HepG2 (cell line): ENCODE results near the gene ADAM22. TPM values are rescaled to one million over a fixed set of nuclear protein-coding genes. Genes with fewer than 3 reads are reported as not detected.

Experiments used
- ATAC-seq: fragments of 200-7000 bp; cut with Tn5 transposase; 3 replicates; pipeline ENCODE4 v1.9.1; 2020; ENCODE audit warnings: mild to moderate bottlenecking, moderate library complexity
- BruUV-seq: library from RNA; stranded (reverse); fragments of 400-500 nt; replicated peaks from 2 replicates; lab custom pipeline; 2021; lab: Mats Ljungman, UMichigan
- CTCF ChIA-PET: fragments of 300-600 bp; formaldehyde crosslinking; extraction: SDS; loops from one replicate; lab custom pipeline; 2021; ENCODE audit warnings: low total read pairs, inconsistent platforms, low intra/inter-chr PET ratio; lab: Yijun Ruan, JAX
- POLR2A ChIA-PET: fragments of 350-600 bp; sonication (Branson Sonifier 250); formaldehyde crosslinking; loops from one replicate; lab custom pipeline; 2020; ENCODE audit warnings: antibody characterized with exemption, inconsistent platforms; lab: Yijun Ruan, JAX
- DNase-seq: peaks from one replicate; pipeline ENCODE4 v3.0.0-alpha.2; 2015; ENCODE audit warnings: low spot score
- FAIRE-seq: peaks from 3 replicates; lab custom pipeline; 2011; peaks lifted over from hg19 to GRCh38; lab: Jason Lieb, UNC
- H2AFZ ChIP-seq: one replicate; pipeline ENCODE4 v1.6.1; 2011; ENCODE audit warnings: low read length, inconsistent platforms
- H3K27ac ChIP-seq: fragments of 300-600 bp; 3 replicates; pipeline ENCODE4 v1.8.0; 2011; ENCODE audit warnings: mixed run types, mild to moderate bottlenecking, mixed read lengths, low read length, inconsistent platforms; ENCODE audit not compliant: insufficient read depth; ENCODE audit errors: extremely low read length
- H3K27me3 ChIP-seq, 2 experiments: fragments of 200-600 bp in 1 of 2; 2 replicates in 1 of 2; 3 replicates in 1 of 2; pipeline versions ENCODE4 v1.6.0 to v1.8.0; 2011; ENCODE audit warnings: low read length in 2 of 2, mild to moderate bottlenecking in 2 of 2, moderate library complexity in 2 of 2, inconsistent platforms in 1 of 2; ENCODE audit not compliant: insufficient read depth in 2 of 2, control insufficient read depth in 1 of 2
- H3K36me3 ChIP-seq, 2 experiments: fragments of 200-600 bp in 1 of 2; replicated peaks in 1 of 2; 2 replicates in 1 of 2; 3 replicates in 1 of 2; pipeline versions ENCODE4 v1.5.1 to v1.8.0; 2011; ENCODE audit warnings: low read length in 2 of 2, inconsistent platforms in 1 of 2; ENCODE audit not compliant: insufficient read depth in 2 of 2, control insufficient read depth in 1 of 2
- H3K4me1 ChIP-seq: 2 replicates; pipeline ENCODE4 v1.5.1; 2012; ENCODE audit warnings: low read length, inconsistent platforms; ENCODE audit not compliant: insufficient read depth
- H3K4me2 ChIP-seq: 2 replicates; pipeline ENCODE4 v1.6.0; 2011; ENCODE audit warnings: low read depth, low read length, inconsistent platforms
- H3K4me3 ChIP-seq, 3 experiments: fragments of 200-600 bp in 1 of 3; sonication (generic), shearing (Covaris generic) in 1 of 3; replicated peaks in 1 of 3; 2 replicates each; pipeline ENCODE4 v1.5.1; 2011 to 2016; ENCODE audit warnings: low read length in 3 of 3, inconsistent platforms in 2 of 3, low read depth in 2 of 3, mild to moderate bottlenecking in 2 of 3, control low read depth in 1 of 3, mixed read lengths in 1 of 3; ENCODE audit not compliant: insufficient read depth in 1 of 3
- H3K79me2 ChIP-seq: one replicate; pipeline ENCODE4 v1.6.1; 2011; ENCODE audit warnings: low read length, inconsistent platforms; ENCODE audit not compliant: insufficient read depth
- H3K9ac ChIP-seq: 2 replicates; pipeline ENCODE4 v1.6.0; 2011; ENCODE audit warnings: mild to moderate bottlenecking, low read depth, low read length, inconsistent platforms; ENCODE audit not compliant: insufficient read depth
- H3K9me3 ChIP-seq: 2 replicates; pipeline ENCODE4 v1.5.1; 2012; ENCODE audit warnings: mild to moderate bottlenecking, low read length
- H4K20me1 ChIP-seq: 2 replicates; pipeline ENCODE4 v1.6.0; 2011; ENCODE audit warnings: inconsistent platforms, mild to moderate bottlenecking, low read length, moderate library complexity; ENCODE audit not compliant: insufficient read depth
- ARID2 ChIP-seq: sonication (generic); formaldehyde crosslinking; IDR thresholded peaks from 2 replicates; pipeline ENCODE4 v1.8.1; 2022; ENCODE audit warnings: mild to moderate bottlenecking, missing genetic modification reagents, borderline replicate concordance
- ARNTL ChIP-seq: sonication (generic); formaldehyde crosslinking; IDR thresholded peaks from 2 replicates; pipeline ENCODE4 v1.4.0; 2020; ENCODE audit warnings: mild to moderate bottlenecking, missing genetic modification reagents
- CTCF ChIP-seq: sonication (generic); formaldehyde crosslinking; IDR thresholded peaks from 2 replicates; pipeline ENCODE4 v1.5.0; 2020; ENCODE audit warnings: mild to moderate bottlenecking, missing genetic modification reagents, moderate library complexity
- DPF2 ChIP-seq: sonication (generic); formaldehyde crosslinking; IDR thresholded peaks from 2 replicates; pipeline ENCODE4 v1.4.0; 2020; ENCODE audit warnings: mild to moderate bottlenecking, low read depth, missing genetic modification reagents, borderline replicate concordance
- EEA1 ChIP-seq: sonication (generic); formaldehyde crosslinking; IDR thresholded peaks from 2 replicates; pipeline ENCODE4 v1.5.1; 2020; ENCODE audit warnings: mild to moderate bottlenecking, missing genetic modification reagents, borderline replicate concordance
- HMGA1 ChIP-seq: sonication (generic); formaldehyde crosslinking; conservative IDR thresholded peaks from 2 replicates; pipeline ENCODE4 v1.4.0; 2020; ENCODE audit warnings: missing genetic modification reagents
- HNRNPUL1 ChIP-seq: fragments of 200-400 bp; formaldehyde crosslinking; IDR thresholded peaks from 2 replicates; pipeline ENCODE4 v1.6.1; 2017; ENCODE audit warnings: low read depth, mild to moderate bottlenecking, low read length, moderate library complexity
- IRF2 ChIP-seq: IDR thresholded peaks from 2 replicates; pipeline ENCODE4 v1.6.1; 2018; ENCODE audit warnings: missing genetic modification reagents, missing compliant biosample characterization
- MAF1 ChIP-seq: sonication (generic); formaldehyde crosslinking; IDR thresholded peaks from 2 replicates; pipeline ENCODE4 v1.5.0; 2020; ENCODE audit warnings: missing genetic modification reagents, borderline replicate concordance
- MED8 ChIP-seq: sonication (generic); formaldehyde crosslinking; IDR thresholded peaks from 2 replicates; pipeline ENCODE4 v1.8.1; 2023; ENCODE audit warnings: mild to moderate bottlenecking, missing genetic modification reagents; ENCODE audit not compliant: insufficient replicate concordance
- RBM22 ChIP-seq: fragments of 200-400 bp; formaldehyde crosslinking; optimal IDR thresholded peaks from 2 replicates; pipeline ENCODE3; 2017; ENCODE audit warnings: mild to moderate bottlenecking, low read length, moderate library complexity
- RFX3 ChIP-seq: IDR thresholded peaks from 2 replicates; pipeline ENCODE4 v1.6.1; 2016; ENCODE audit warnings: missing biosample characterization, missing genetic modification reagents
- RFXAP ChIP-seq: sonication (generic); formaldehyde crosslinking; IDR thresholded peaks from 2 replicates; pipeline ENCODE4 v1.4.0; 2020; ENCODE audit warnings: missing genetic modification reagents, borderline replicate concordance
- SMC3 ChIP-seq: IDR thresholded peaks from 2 replicates; pipeline ENCODE4 v1.6.1; 2011; ENCODE audit warnings: low read length, improper control_type of control experiment
- SSRP1 ChIP-seq: IDR thresholded peaks from 2 replicates; pipeline ENCODE4 v1.6.1; 2016; ENCODE audit warnings: control low read depth
- STAG1 ChIP-seq: sonication (generic); formaldehyde crosslinking; IDR thresholded peaks from 2 replicates; pipeline ENCODE4 v1.4.0; 2020; ENCODE audit warnings: missing genetic modification reagents
- TARDBP ChIP-seq: sonication (generic); formaldehyde crosslinking; IDR thresholded peaks from 2 replicates; pipeline ENCODE4 v1.8.0; 2022; ENCODE audit warnings: mild to moderate bottlenecking, missing genetic modification reagents
- ZNF12 ChIP-seq: sonication (generic); formaldehyde crosslinking; IDR thresholded peaks from 2 replicates; pipeline ENCODE4 v1.5.0; 2020; ENCODE audit warnings: missing genetic modification reagents
- ZNF280D ChIP-seq: sonication (generic); formaldehyde crosslinking; IDR thresholded peaks from 2 replicates; pipeline ENCODE4 v1.5.1; 2020; ENCODE audit warnings: mild to moderate bottlenecking, missing genetic modification reagents
- ZNF350 ChIP-seq: sonication (generic); formaldehyde crosslinking; IDR thresholded peaks from 2 replicates; pipeline ENCODE4 v1.4.0; 2020; ENCODE audit warnings: mild to moderate bottlenecking, low read depth, missing genetic modification reagents, borderline replicate concordance
- ZNF460 ChIP-seq: sonication (generic); formaldehyde crosslinking; IDR thresholded peaks from 2 replicates; pipeline ENCODE4 v1.5.1; 2020; ENCODE audit warnings: missing genetic modification reagents, mild to moderate bottlenecking, borderline replicate concordance
- ZNF615 ChIP-seq: sonication (generic); formaldehyde crosslinking; IDR thresholded peaks from 2 replicates; pipeline ENCODE4 v1.5.0; 2020; ENCODE audit warnings: mild to moderate bottlenecking, missing genetic modification reagents, borderline replicate concordance
- ZNF616 ChIP-seq: sonication (generic); formaldehyde crosslinking; IDR thresholded peaks from 2 replicates; pipeline ENCODE4 v1.5.0; 2020; ENCODE audit warnings: low read depth, mild to moderate bottlenecking, missing genetic modification reagents
- in situ Hi-C: cut with HindIII; loops from 2 replicates; pipeline ENCODE4 v1.10.0; 2017; ENCODE audit warnings: low pct_unique_long_range_greater_than_20kb; ENCODE audit not compliant: extremely low pct_ligation_motif_present
- intact Hi-C: fragments of 100-400 bp; cut with micrococcal nuclease; formaldehyde crosslinking; loops from one replicate; pipeline ENCODE4 v1.10.0; 2022; ENCODE audit not compliant: unreplicated experiment
- polyA plus RNA-seq, 8 experiments: library from polyadenylated mRNA; depleted of rRNA in 3 of 8; stranded (reverse) in 7 of 8; unstranded in 1 of 8; fragments of >200 nt; fragmentation: Illumina TruSeq in 4 of 8; extraction: Trizol in 4 of 8; gene quantifications; 2 replicates each; pipeline versions ENCODE4 v1.2.1 to v1.2.3, GENCODE V29; 2011 to 2016; ENCODE audit warnings: low read depth in 4 of 8, missing spikeins in 1 of 8, mixed read lengths in 1 of 8; ENCODE audit not compliant: insufficient read depth in 1 of 8
- total RNA-seq, 5 experiments: library from RNA; depleted of rRNA; stranded (reverse); fragments of >200 nt; fragmentation: Illumina TruSeq; extraction: Trizol; gene quantifications; 2 replicates each; pipeline ENCODE4 v1.2.3, GENCODE V29; 2016; ENCODE audit warnings: low read depth in 1 of 5

Gene ADAM22
- total and polyA plus RNA-seq, 2 of the 13 experiments (the other 11 are each of a cell fraction or from before 2014, with no cell fraction given), result 1.9 to 6.7 TPM

GRCh38 chr7:87886875-87887274 lies 47.2 kb upstream of the ADAM22 start:
- no peak for TF ChIP-seq EEA1 (CRISPR knock-in tag)
- TF ChIP-seq IRF2 (CRISPR knock-in tag), result no peak
- TF ChIP-seq CTCF (CRISPR knock-in tag), result 0 out of 2 replicates have a peak, but pooled peaks have one; percentile 10
- 0 out of 2 replicates have a peak, but pooled peaks have one; percentile 21 for TF ChIP-seq SMC3
- TF ChIP-seq ZNF350 (CRISPR knock-in tag), result no peak
- TF ChIP-seq MED8 (CRISPR knock-in tag), result no peak
- TF ChIP-seq HMGA1, result no peak
- TF ChIP-seq ZNF460 (CRISPR knock-in tag), result no peak
- peak; percentile 56 for TF ChIP-seq STAG1 (CRISPR knock-in tag)
- TF ChIP-seq ZNF616 (CRISPR knock-in tag), result no peak
- no peak for TF ChIP-seq DPF2
- TF ChIP-seq HNRNPUL1, result no peak
- TF ChIP-seq RFX3 (CRISPR knock-in tag), result no peak
- no peak for TF ChIP-seq ARID2
- TF ChIP-seq RFXAP (CRISPR knock-in tag), result no peak
- TF ChIP-seq ARNTL (CRISPR knock-in tag), result no peak
- TF ChIP-seq ZNF615 (CRISPR knock-in tag), result no peak
- no peak for TF ChIP-seq ZNF12
- no peak for TF ChIP-seq MAF1 (CRISPR knock-in tag)
- no peak for TF ChIP-seq SSRP1
- TF ChIP-seq ZNF280D (CRISPR knock-in tag), result no peak
- TF ChIP-seq TARDBP, result no peak
- TF ChIP-seq RBM22, result no peak
- Histone ChIP-seq H3K27ac (no peak overlapping the region), H4K20me1 (no peaks in the 10 kb centered on the region), H2AFZ (no peak overlapping the region), H3K27me3 (no peaks in the 10 kb centered on the region), H3K36me3 (peaks cover 7 to 46% of the 10 kb centered on the region in 2 experiments; a peak in 4 of 5 replicates), H3K9me3 (no peaks in the 10 kb centered on the region), H3K79me2 (peaks cover 14% of the 10 kb centered on the region), H3K9ac (no peak overlapping the region), H3K4me2 (no peak overlapping the region), H3K4me3 (no peak overlapping the region), H3K4me1 (0 out of 2 replicates have a peak, but pooled peaks cover under 1% of the 10 kb centered on the region)
- in situ Hi-C loops (no loop called here), intact Hi-C loops (loop anchor here (1.0 to 5.0 kb wide), 3 partner anchors 89 to 380 kb away; no protein-coding TSS in a partner anchor)
- FAIRE-seq (no peak), DNase-seq (peak; percentile 20), ATAC-seq (no peak)
- BruUV-seq, result no TSS peak
- POLR2A ChIA-PET, result no interaction called here
- CTCF ChIA-PET, result interaction anchor here (4.6 kb wide), 1 partner anchor 89 kb away, joined by 29 read pairs; no protein-coding TSS in a partner anchor
